Naive thymus-derived CD4-positive, alpha-beta T cell (primary cell): ENCODE measurements around the gene TRAF5. TPM values are rescaled to one million over a fixed set of nuclear protein-coding genes. Genes with fewer than 3 reads are reported as not detected.

ENCODE experiments used
- ATAC-seq: fragments of 150-1000 bp; cut with Tn5 transposase; 2 replicates; pipeline ENCODE4 v1.10.0; 2021; ENCODE audit warnings: mild to moderate bottlenecking, moderate library complexity
- CTCF ChIA-PET: fragments of 350-600 bp; sonication (Branson Sonifier 250); formaldehyde crosslinking; loops from one replicate; lab custom pipeline; 2021; ENCODE audit warnings: antibody characterized with exemption; lab: Charles Lee
- POLR2A ChIA-PET: fragments of 350-600 bp; sonication (Branson Sonifier 250); formaldehyde crosslinking; loops from one replicate; lab custom pipeline; 2021; ENCODE audit warnings: antibody characterized with exemption, inconsistent platforms; lab: Charles Lee
- DNase-seq, 9 donors: peaks; one replicate each; pipeline versions ENCODE4 v3.0.0 to v3.0.0-alpha.2; 2020 to 2022; ENCODE audit warnings: mixed read lengths in 1 of 9
- H3K27ac ChIP-seq: one replicate; pipeline ENCODE4 v1.7.0; 2013; ENCODE audit warnings: mild to moderate bottlenecking, low read depth, low read length, moderate library complexity
- H3K27me3 ChIP-seq, 2 donors: one replicate each; pipeline ENCODE4 v1.7.0; 2013; ENCODE audit warnings: low read length in 2 of 2, mild to moderate bottlenecking in 2 of 2, moderate library complexity in 2 of 2; ENCODE audit not compliant: control insufficient read depth in 2 of 2, insufficient read depth in 2 of 2
- H3K36me3 ChIP-seq, 3 experiments: 1 replicate in 2 of 3; 2 replicates in 1 of 3; pipeline ENCODE4 v1.7.0; 2013; ENCODE audit warnings: low read length in 3 of 3, mild to moderate bottlenecking in 3 of 3, moderate library complexity in 1 of 3; ENCODE audit not compliant: insufficient read depth in 3 of 3, control insufficient read depth in 2 of 3
- H3K4me1 ChIP-seq, 2 donors: one replicate each; pipeline ENCODE4 v1.7.0; 2013; ENCODE audit warnings: low read length in 2 of 2, mild to moderate bottlenecking in 2 of 2, moderate library complexity in 1 of 2; ENCODE audit not compliant: control insufficient read depth in 2 of 2, insufficient read depth in 2 of 2
- H3K4me3 ChIP-seq: 2 replicates; pipeline ENCODE4 v1.7.0; 2013; ENCODE audit warnings: mild to moderate bottlenecking, low read length
- H3K9me3 ChIP-seq, 3 experiments: 1 replicate in 2 of 3; 2 replicates in 1 of 3; pipeline ENCODE4 v1.7.0; 2013; ENCODE audit warnings: low read length in 3 of 3; ENCODE audit not compliant: control insufficient read depth in 2 of 3
- H3K27ac Mint-ChIP-seq, 9 donors: one replicate each; pipeline ENCODE4 v1.8.0; 2020 to 2022; ENCODE audit warnings: mixed read lengths in 9 of 9, mild to moderate bottlenecking in 8 of 9, moderate library complexity in 5 of 9, inconsistent platforms in 2 of 9
- H3K27me3 Mint-ChIP-seq, 5 donors: one replicate each; pipeline ENCODE4 v1.8.0; 2021 to 2022; ENCODE audit warnings: mixed read lengths in 5 of 5, mild to moderate bottlenecking in 1 of 5
- H3K36me3 Mint-ChIP-seq, 5 donors: one replicate each; pipeline ENCODE4 v1.8.0; 2020 to 2022; ENCODE audit warnings: mixed read lengths in 5 of 5, mild to moderate bottlenecking in 3 of 5, inconsistent platforms in 1 of 5
- H3K4me1 Mint-ChIP-seq, 7 donors: one replicate each; pipeline ENCODE4 v1.8.0; 2020 to 2022; ENCODE audit warnings: mixed read lengths in 7 of 7, mild to moderate bottlenecking in 3 of 7, inconsistent platforms in 1 of 7
- H3K4me3 Mint-ChIP-seq, 10 donors: one replicate each; pipeline ENCODE4 v1.8.0; 2020 to 2022; ENCODE audit warnings: mild to moderate bottlenecking in 10 of 10, mixed read lengths in 10 of 10, moderate library complexity in 6 of 10, inconsistent platforms in 2 of 10
- H3K9me3 Mint-ChIP-seq, 11 donors: one replicate each; pipeline ENCODE4 v1.8.0; 2020 to 2022; ENCODE audit warnings: mixed read lengths in 11 of 11, mild to moderate bottlenecking in 4 of 11, inconsistent platforms in 1 of 11, moderate library complexity in 1 of 11
- intact Hi-C, 2 donors: fragments of 100-400 bp; cut with micrococcal nuclease; formaldehyde crosslinking; loops; one replicate each; pipeline ENCODE4 v1.15.1; 2023
- polyA plus RNA-seq, 2 donors: library from polyadenylated mRNA; unstranded; fragments of 300-500 nt; fragmentation: Illumina TruSeq; gene quantifications; one replicate each; pipeline ENCODE4 v1.2.3, GENCODE V29; 2021
- total RNA-seq, 6 experiments: library from RNA in 5 of 6; stranded (reverse) in 5 of 6; gene quantifications; 1 replicate in 5 of 6; 2 replicates in 1 of 6; pipeline ENCODE4 v1.2.3 and lab custom pipeline; 2021 to 2026

TRAF5 gene
- total and polyA plus RNA-seq, 7 experiments from 2014 or later: 19.1 to 72.2 (median 41.5) TPM

DNA sequence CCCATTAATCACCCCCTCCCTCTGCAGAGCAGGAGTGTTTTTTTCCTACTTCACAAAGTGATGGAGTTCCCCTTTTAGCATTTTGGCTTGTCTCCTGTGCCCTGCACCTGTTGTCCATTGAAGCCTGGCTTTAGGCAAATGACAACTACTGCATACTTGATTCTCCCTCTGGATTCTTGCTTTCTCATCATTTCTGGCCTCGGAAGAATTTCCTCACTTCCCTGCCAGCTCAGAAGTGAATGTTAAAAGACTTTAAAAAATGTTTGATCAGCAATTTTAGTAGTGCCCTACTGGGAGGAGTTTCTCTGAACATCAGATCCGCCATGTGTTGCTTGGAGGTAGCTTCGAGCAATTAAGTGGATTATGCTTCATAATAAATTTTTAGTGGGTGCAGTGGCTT is 39.4 kb upstream of the TRAF5 start:
- ATAC-seq (no peak), DNase-seq (no peak)
- H3K4me1 ChIP-seq: no peaks in the 10 kb centered on the region
- intact Hi-C loops: no loop called here
- no peak overlapping the region for H3K4me3 ChIP-seq
- Mint-ChIP-seq H3K27ac (peak overlapping the region in 1 of 9 donors; percentile 37), H3K36me3 (peaks cover 14 to 62% (median 33%) of the 10 kb centered on the region in 5 donors), H3K4me3 (no peak overlapping the region), H3K9me3 (no peaks in the 10 kb centered on the region), H3K27me3 (no peaks in the 10 kb centered on the region), H3K4me1 (peaks cover 4 to 38% (median 22%) of the 10 kb centered on the region in 7 donors)
- H3K27ac ChIP-seq: no peak overlapping the region
- CTCF ChIA-PET: no interaction called here
- H3K36me3 ChIP-seq: peaks cover 11 to 63% (median 26%) of the 10 kb centered on the region in 3 experiments
- no peaks in the 10 kb centered on the region for H3K9me3 ChIP-seq
- H3K27me3 ChIP-seq: no peaks in the 10 kb centered on the region
- POLR2A ChIA-PET: no interaction called here

DNA sequence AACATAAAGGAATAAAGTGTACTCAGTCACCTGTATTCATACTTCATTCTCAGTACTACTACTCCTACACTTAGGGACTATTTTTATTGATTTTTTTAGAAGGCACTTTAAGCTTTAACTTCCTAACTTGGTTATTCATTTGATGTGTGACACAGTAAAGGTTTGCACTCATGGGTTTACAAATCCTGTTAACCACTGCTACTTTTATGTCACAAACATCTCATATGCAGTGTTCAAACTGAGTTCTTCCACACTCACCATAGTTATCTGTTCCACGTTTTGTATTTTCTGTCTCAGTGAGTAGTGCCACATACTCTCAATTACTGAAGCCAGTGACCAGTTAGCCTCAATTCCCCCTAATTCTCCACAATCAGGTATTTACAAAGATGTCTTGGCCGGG is 34.2 kb upstream of the TRAF5 start:
- Histone ChIP-seq H3K4me3 (no peak overlapping the region), H3K36me3 (peaks cover 4 to 59% (median 42%) of the 10 kb centered on the region in 3 experiments), H3K4me1 (no peaks in the 10 kb centered on the region), H3K27ac (no peak overlapping the region), H3K27me3 (no peaks in the 10 kb centered on the region), H3K9me3 (no peaks in the 10 kb centered on the region)
- Mint-ChIP-seq H3K27me3 (no peaks in the 10 kb centered on the region), H3K27ac (peak overlapping the region in 1 of 9 donors; percentile 17), H3K9me3 (no peaks in the 10 kb centered on the region), H3K4me1 (peaks cover 6 to 45% (median 21%) of the 10 kb centered on the region in 7 donors), H3K36me3 (peaks cover 19 to 46% (median 41%) of the 10 kb centered on the region in 5 donors), H3K4me3 (no peak overlapping the region)
- DNase-seq (no peak), ATAC-seq (no peak)
- intact Hi-C loops: no loop called here
- POLR2A ChIA-PET: no interaction called here
- CTCF ChIA-PET: no interaction called here

DNA sequence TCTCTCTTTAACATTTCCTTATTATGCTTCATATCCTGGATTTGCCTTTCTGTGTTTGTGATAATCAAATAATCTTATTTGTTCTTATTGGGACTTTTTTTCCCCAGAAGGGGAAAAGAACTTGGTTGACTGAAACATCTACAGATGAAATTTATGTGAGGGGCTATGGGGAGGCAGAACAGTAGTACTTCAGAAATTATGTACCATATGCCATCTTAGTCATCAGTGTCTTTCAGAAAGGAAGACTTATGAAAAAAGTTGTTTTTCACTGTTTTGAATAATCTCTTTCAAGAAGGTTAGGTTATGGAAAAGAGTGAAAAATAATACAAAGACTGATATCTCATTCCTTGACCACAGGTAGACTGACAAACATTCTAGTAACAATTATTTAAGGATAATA is 30.2 kb upstream of the TRAF5 start:
- no peaks in the 10 kb centered on the region for H3K27me3 ChIP-seq
- DNase-seq (no peak), ATAC-seq (no peak)
- ChIA-PET CTCF (interaction anchor here (1.1 kb wide), 1 partner anchor 27 kb away, joined by 4 read pairs; no protein-coding TSS in a partner anchor), POLR2A (interaction anchor here (1.2 to 1.3 kb wide), 2 partner anchors 35 to 96 kb away, joined by 3 to 4 read pairs; no protein-coding TSS in a partner anchor)
- H3K9me3 Mint-ChIP-seq: no peaks in the 10 kb centered on the region
- H3K9me3 ChIP-seq: no peaks in the 10 kb centered on the region
- peaks cover 0 to 41% (median 18%) of the 10 kb centered on the region in 7 donors for H3K4me1 Mint-ChIP-seq
- H3K27ac Mint-ChIP-seq: no peak overlapping the region
- H3K4me1 ChIP-seq: no peaks in the 10 kb centered on the region
- H3K4me3 Mint-ChIP-seq: no peak overlapping the region
- H3K36me3 ChIP-seq: peaks cover 8 to 40% (median 24%) of the 10 kb centered on the region in 3 experiments
- peaks cover 11 to 53% (median 44%) of the 10 kb centered on the region in 5 donors for H3K36me3 Mint-ChIP-seq
- intact Hi-C loops: no loop called here
- H3K4me3 ChIP-seq: no peak overlapping the region
- no peaks in the 10 kb centered on the region for H3K27me3 Mint-ChIP-seq
- no peak overlapping the region for H3K27ac ChIP-seq

DNA sequence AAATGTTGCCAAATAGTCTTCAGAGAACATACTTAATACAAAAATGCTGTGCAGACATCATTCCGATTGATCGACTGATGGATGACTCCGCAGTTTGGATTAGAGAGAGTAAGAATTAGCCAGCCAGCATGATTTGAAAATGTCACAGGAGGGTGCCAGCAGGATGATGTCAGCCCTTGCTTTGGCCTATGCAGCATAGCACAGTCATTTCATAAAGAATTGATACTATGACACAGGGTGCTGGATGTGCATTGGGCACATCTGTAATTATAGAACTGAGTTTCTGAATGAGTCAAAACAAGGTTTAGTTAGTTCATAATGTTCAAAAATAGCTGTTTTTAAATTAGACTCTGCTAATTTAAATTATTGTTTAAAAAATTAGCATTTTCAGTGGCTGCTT is 21.6 kb upstream of the TRAF5 start:
- no peak for DNase-seq
- H3K27me3 ChIP-seq: no peaks in the 10 kb centered on the region
- Mint-ChIP-seq H3K9me3 (no peaks in the 10 kb centered on the region), H3K27ac (peak overlapping the region in 4 of 9 donors; percentile 4 to 43 (median 34)), H3K27me3 (no peaks in the 10 kb centered on the region), H3K4me1 (peaks cover 7 to 53% (median 39%) of the 10 kb centered on the region in 7 donors), H3K36me3 (peaks cover 3 to 41% (median 26%) of the 10 kb centered on the region in 5 donors), H3K4me3 (no peak overlapping the region)
- no peak overlapping the region for H3K27ac ChIP-seq
- peaks cover 5 to 18% (median 7%) of the 10 kb centered on the region in 3 experiments for H3K36me3 ChIP-seq
- no peaks in the 10 kb centered on the region for H3K4me1 ChIP-seq
- no peaks in the 10 kb centered on the region for H3K9me3 ChIP-seq
- no peak for ATAC-seq
- no peak overlapping the region for H3K4me3 ChIP-seq
- intact Hi-C loops: loop anchor here in 1 of 2 donors (5.0 kb wide), 1 partner anchor 858 kb away; no protein-coding TSS in a partner anchor
- CTCF ChIA-PET: no interaction called here
- POLR2A ChIA-PET: no interaction called here

DNA sequence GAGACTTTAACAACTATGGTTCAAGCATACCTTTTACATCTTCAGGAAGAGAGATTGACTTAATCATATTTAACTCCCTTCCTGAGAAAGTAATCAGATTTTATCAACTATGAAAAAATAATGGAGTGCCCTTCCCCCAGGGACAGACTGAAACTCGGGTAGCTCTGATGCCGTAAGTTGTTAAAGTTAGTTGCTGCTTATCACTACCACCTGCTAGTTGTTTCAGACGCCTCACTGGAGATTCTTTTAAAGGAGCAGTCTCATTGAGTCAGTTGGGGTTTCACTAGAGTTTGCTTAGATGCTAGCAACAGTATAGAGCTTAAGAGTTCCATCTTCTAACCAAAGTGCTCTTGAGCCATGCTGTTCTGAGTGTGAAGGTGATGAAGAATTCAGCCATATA is 17.0 kb upstream of the TRAF5 start:
- DNase-seq (no peak), ATAC-seq (no peak)
- intact Hi-C loops: loop anchor here (2.0 to 5.0 kb wide), 2 partner anchors 13 to 862 kb away; no protein-coding TSS in a partner anchor
- Histone ChIP-seq H3K27ac (peak overlapping the region; percentile 26), H3K4me1 (no peaks in the 10 kb centered on the region), H3K4me3 (no peak overlapping the region), H3K36me3 (peaks cover 3 to 21% (median 6%) of the 10 kb centered on the region in 3 experiments), H3K9me3 (no peaks in the 10 kb centered on the region), H3K27me3 (no peaks in the 10 kb centered on the region)
- peak overlapping the region in 8 of 9 donors; percentile 5 to 88 (median 70) for H3K27ac Mint-ChIP-seq
- peaks cover 9 to 25% (median 18%) of the 10 kb centered on the region in 5 donors for H3K36me3 Mint-ChIP-seq
- ChIA-PET POLR2A (no interaction called here), CTCF (interaction anchor here (0.8 to 1.1 kb wide), 2 partner anchors 13 to 19 kb away, joined by 3 read pairs; no protein-coding TSS in a partner anchor)
- peaks cover 5 to 41% (median 24%) of the 10 kb centered on the region in 7 donors for H3K4me1 Mint-ChIP-seq
- no peaks in the 10 kb centered on the region for H3K27me3 Mint-ChIP-seq
- H3K4me3 Mint-ChIP-seq: no peak overlapping the region
- no peaks in the 10 kb centered on the region for H3K9me3 Mint-ChIP-seq

DNA sequence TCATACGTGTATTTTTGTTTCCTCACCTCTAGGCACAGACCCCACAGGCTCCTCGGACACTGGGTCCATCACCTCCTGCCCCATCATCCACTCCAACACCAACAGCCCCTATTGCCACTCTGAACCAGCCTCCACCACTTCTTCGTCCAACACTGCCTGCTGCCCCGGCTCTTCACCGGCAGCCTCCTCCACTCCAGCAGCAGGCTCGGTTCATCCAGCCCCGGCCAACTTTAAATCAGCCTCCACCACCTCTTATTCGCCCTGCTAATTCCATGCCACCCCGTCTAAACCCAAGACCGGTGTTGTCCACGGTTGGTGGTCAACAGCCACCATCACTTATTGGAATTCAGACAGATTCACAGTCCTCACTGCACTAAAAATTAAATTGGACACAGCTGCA is 13.2 kb upstream of the TRAF5 start:
- Histone ChIP-seq H3K9me3 (no peaks in the 10 kb centered on the region), H3K27ac (no peak overlapping the region), H3K27me3 (no peaks in the 10 kb centered on the region), H3K4me3 (no peak overlapping the region), H3K4me1 (no peaks in the 10 kb centered on the region), H3K36me3 (peaks cover 0 to 17% (median 3%) of the 10 kb centered on the region in 3 experiments)
- Mint-ChIP-seq H3K36me3 (peaks cover 8 to 15% (median 9%) of the 10 kb centered on the region in 5 donors), H3K9me3 (no peaks in the 10 kb centered on the region), H3K4me3 (no peak overlapping the region), H3K27ac (peak overlapping the region in 6 of 9 donors; percentile 6 to 82 (median 29)), H3K4me1 (peaks cover 0 to 16% (median 9%) of the 10 kb centered on the region in 7 donors), H3K27me3 (no peaks in the 10 kb centered on the region)
- ChIA-PET POLR2A (no interaction called here), CTCF (interaction anchor here (1.1 kb wide), 1 partner anchor 156 kb away, joined by 4 read pairs; no protein-coding TSS in a partner anchor)
- intact Hi-C loops: no loop called here
- ATAC-seq: no peak
- no peak for DNase-seq
